SHP77 (cell line): ENCODE measurements around the gene RNF150.
A peak's percentile ranks its signal among the peaks of the same experiment; 100 is the strongest.
"Not testable (repeated sequence)": the region's sequence is repeated elsewhere in the genome, so short reads cannot be mapped to it uniquely, and the experiment has no call there.

Source experiments
- DNase-seq, 2 experiments: peaks; one replicate each; lab custom pipeline; 2025; lab: John Stamatoyannopoulos, UW

Gene RNF150

DNA sequence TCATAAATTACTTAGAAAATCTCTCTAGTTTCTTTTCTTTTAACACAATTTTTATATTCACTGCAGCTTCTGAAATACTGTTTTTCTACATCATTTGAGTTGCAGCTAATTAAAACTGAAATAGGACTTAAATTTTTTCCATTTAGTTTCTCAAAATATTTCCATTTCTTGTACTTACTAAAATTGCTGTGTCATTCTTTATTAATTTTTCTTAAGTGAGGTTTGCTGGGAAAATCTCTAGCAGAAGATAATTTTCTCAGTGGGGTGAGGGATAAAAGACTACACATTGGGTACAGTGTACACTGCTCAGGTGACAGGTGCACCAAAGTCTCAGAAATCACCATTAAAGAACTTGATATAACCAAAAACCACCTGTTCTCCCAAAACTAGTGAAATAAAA lies 57.7 kb downstream of the RNF150 start:
- no peak for DNase-seq

DNA sequence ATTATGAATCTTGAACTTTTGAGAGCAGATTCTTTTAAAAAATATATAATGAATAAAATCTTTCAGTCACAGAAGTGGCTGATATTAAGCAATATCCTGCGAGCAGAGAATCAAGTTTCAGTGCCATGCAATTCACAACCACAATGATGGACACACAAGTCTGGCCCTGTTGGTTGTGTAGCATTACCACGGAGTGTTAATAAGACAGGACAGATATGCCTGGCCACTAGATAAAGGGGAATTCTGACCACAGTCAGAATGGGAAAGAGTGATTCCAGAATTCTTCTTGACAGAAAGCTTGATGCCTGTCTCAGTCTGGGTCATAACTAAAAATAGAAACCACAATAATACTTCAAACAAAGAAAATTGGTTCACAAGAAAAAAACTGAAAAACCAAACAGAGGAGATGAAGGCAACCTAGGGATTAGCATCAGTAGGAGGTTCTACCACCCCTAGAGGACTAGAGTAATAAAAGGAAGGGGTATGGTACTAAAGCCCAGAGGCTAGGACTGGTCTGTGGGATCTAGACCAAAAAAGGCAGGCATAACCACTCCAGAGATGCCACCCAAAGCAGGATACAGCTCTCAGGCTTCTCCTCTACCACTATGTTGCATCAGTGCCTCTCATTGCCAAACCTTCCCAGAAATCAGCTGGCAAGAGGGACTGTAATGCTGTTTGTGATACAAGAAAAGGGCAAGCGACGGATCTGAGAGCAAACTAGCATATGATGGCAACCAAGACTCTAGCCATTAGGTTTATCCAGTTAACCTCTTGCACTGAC lies 59.0 kb downstream of the RNF150 start:
- no peak for DNase-seq

DNA sequence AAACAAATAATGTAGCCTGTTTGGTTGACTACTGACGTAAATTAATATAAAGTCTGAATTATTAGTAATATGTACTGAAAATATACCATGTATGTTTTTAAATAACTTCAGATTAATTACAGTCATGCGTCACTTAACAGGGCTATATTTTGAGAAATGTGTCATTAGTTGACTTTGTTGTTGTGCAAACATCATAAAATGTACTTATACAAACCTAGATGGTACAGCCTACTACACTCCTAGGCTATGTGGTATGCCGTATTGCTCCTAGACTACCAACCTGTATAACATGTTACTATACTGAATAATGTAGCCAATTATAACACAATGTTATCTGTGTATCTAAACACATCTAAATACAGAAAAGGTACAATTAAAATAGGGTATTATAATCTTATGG lies 66.6 kb downstream of the RNF150 start:
- DNase-seq, result no peak

DNA sequence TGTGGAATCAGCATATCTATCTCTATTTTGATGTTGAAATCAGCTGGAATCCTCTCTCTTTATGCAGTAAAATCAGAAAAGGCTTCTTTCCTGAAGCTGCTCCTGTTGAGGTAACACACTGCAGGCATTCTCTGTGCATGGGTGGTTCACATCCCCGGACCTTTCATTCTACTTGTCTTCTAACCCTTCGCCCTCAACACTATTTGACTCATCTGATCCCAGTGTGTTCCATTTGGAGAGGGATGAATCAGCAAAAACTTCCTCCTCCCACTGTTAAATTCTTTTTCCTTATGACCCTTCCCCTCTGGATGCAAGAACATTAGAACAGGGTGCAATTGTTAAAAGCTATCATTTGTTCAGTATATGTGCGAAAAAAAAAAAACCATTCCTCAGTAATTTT lies 67.4 kb downstream of the RNF150 start:
- DNase-seq, result no peak

DNA sequence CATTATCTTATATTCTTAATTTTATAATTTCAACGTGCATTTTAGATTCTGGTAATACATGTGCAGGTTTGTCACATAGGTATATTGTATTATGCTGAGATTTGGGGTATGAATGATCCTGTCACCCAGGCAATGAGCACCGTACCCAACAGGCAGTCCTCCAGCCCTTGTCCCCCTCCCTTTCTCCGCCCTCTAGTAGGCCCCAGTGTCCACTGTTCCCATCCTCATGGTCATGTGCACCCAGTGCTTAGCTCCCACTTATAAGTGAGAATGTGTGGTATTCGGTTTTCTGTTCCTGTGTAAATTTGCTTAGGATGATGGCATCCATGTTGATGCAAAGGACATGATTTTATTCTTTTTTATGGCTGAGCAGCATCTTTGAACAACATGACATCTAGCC lies 70.6 kb downstream of the RNF150 start:
- no peak for DNase-seq

DNA sequence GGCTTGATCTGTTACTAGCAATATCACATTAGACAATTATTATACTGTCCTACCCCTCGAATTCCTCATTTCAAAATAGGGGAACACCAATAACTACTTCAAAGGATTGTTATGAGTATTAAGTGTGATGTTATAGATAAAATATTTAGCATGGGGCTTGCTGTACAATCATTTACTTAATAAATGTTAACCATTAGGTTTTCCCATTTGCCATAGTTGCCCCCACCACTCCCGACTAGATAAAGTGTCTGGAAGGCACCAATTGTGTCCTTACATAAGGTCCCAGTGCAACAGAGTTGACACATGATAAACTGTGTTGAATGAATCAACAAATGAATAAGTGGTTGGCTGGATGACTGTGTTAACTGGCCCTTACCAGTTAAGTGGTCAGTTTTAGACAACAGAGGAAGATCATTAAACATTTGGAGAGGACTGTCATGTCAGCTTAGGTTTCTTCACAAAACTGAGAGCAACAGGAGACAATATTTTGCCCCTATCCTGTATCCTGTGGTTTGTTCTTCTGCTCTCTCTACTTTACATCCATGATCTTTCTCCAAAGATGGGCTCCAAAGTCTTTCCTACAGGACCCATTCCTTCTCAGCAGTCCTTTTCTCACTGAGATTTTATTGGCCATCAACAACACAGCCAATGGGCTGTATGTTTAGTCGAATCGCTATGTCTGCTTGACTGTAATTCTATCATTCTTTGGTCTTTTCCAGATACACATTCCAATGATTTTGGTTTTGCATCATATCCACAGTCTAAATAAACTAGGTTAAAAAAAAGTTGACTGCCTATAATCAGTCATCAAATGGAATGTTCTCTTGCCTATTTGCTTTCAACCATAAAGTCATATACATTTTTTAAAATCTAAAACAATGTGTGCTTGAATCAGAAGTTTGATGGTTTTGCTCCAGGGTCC lies 74.4 kb downstream of the RNF150 start:
- no peak for DNase-seq

DNA sequence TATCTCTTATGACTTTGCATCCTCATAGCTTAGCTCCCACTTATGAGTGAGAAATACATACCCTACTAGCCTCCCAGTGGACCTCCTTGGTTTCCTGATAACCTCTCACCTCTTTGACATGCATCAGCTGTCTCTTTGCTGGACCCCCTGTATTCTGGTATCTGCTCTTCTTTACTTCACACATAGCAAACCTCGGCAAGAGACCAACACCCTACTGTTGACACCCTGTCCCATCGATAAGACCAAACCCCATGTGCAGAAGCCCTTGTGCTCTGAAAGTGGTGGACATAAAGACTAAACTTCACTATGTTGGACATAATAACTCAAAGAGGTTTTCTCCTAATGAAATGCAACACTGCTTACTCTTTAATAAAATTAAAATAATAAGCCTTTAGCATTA lies 75.7 kb downstream of the RNF150 start:
- no peak for DNase-seq

DNA sequence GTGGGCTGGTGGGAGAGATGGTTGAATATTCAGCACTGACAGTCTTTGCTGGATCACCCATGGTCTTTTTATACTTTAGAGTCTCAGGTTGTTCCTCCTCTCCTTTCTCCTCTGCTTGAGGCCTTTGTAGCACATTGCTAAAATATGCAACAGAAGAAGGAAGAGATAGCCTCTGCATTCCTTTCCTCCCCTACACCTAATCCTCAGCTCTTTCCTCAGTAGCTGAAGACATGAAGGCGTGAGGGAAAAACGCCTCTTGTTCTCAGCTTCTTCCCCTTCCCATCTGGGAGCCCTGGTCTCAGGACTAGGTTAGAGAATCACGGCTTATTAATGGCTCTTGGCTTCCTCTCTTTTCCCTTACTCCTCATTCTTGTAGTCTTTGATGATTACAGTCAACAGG lies 76.8 kb downstream of the RNF150 start:
- DNase-seq, result no peak

DNA sequence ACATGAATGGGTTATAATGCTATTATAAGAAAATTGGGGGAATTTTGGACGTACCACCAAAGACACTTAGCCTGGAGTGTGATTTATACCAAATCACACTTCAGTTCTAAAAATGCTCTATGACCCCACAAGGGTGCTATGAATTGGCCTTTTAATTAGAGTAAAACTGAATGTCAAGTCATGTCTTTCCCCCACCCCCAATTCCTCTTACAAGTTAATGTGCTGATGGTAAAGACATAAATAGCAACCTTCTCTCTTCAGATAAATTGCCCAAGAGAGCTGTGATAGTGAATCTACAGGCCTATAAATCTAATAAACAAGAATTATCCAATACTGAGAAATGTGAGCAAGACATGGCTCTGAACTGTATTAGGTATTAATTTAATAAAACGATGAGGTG lies 78.8 kb downstream of the RNF150 start:
- no peak for DNase-seq

DNA sequence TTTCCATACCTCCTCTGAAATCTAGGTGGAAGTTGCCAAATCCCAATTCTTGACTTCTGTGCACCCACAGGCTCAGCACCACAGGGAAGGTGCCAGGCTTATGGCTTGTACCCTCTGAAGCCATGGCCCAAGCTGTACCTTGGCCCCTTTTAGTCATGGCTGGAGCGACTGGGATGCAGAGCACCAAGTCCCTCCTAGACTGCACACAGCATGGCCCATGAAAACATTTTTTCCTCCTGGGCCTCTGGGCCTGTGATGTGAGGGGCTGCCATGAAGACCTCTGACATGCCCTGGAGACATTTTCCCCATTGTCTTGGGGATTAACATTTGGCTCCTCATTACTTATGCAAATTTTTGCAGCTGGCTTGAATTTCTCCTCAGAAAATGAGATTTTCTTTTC lies 82.3 kb downstream of the RNF150 start:
- not testable (repeated sequence) for DNase-seq

DNA sequence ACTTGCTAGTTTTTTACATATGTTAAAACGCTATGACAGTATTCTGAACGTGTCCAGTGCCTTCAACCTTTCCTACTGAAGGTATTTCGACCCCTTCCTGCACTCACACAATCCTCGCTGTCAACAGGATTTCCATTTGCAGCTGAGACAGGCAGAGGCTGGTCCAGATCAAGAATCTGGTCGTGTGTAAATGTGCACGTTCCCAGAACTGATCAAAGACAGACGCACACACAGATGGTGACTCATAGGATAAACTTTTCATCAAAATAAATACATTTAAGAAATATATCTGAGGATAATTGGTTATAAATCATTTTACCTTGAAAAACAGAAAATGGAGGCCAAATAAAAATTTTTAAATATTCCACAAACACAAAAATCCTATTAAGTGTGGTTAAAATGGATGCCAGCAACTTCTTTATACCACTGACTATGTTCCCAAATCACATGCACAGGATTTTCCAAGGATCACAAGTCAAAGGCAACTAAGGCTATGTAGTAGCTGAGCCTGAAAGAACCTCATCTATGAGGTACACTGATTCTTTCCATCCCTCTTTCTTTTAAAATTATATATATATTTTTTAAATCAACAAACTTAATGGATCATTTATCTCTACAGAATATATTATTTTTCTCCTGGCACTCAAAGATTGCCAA lies 85.9 kb downstream of the RNF150 start:
- DNase-seq, result no peak

DNA sequence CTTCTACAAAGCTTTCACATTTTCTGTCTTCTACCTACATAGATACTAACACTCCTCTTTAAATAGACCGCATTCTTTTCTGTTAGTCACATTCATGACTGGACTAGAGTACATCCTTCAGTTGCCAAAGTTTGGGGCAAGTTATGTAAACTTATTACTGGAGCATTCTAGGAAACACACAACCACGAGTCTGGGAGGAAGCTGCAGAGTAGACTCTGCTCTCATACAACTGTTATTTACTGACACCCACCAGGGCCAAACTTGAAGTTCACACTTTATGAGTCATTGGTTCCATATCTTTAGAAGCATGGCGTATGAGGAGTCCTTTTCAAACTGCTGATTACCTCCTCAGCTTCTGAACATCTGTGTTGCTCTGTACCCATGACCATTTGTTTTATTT lies 87.0 kb downstream of the RNF150 start:
- no peak for DNase-seq

DNA sequence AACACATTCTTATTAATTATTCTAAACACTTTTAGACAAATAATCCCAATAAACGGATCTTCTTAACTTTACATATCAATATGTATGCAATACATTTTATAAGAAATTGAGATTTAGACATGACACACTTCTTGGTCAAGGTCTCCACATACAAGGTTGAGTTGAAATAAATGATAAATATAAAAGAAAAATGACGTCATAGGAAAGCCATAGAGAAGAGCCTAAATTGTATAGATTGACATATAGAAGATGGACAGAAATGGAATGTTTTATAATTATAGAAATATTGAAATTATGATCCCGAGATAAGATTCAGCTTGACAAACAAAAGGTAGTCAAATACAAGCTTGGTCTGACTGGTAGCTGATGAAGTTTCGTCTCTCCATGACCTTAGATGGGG lies 87.4 kb downstream of the RNF150 start:
- no peak for DNase-seq

DNA sequence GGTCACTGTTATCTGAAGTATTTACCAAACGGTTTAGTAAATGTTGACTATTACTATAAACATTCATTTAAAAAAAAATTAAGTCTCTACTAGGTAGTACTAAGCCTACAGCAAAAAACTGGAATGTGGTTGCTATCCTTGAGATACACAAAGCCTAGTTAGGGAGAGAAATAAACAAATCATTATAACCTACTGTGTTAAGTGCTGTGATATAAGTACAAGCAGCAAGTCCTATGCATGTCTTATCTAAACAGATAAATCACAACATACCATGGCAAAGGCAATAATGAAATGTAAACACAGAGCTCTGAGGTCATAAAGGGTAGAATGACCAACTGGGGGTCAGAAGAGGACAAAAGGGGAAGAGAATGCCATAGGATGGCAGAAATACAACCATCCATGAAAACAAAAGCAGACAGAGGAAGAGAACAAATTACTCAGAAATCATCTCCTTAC lies 92.2 kb downstream of the RNF150 start:
- peak in 1 of 2 experiments; percentile 15 for DNase-seq

DNA sequence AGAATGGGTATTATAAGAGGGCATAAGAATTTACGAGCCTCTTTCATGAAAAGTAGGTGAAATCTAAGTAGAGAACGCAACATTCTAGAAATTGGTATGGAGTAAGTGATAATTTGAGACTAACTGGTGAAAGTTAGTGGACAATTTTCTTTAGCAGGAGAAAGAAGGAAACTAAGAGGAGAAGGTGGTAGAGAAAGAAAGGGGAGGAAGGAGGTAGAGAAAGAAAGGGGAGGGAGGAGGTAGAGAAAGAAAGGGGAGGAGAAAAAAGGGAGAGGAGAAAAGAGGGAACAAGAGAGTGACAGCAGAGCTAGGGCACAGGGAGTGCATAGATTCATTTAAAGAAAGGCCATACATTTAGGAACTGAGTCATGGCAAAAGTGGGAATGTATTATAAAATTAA lies 94.1 kb downstream of the RNF150 start:
- no peak for DNase-seq

DNA sequence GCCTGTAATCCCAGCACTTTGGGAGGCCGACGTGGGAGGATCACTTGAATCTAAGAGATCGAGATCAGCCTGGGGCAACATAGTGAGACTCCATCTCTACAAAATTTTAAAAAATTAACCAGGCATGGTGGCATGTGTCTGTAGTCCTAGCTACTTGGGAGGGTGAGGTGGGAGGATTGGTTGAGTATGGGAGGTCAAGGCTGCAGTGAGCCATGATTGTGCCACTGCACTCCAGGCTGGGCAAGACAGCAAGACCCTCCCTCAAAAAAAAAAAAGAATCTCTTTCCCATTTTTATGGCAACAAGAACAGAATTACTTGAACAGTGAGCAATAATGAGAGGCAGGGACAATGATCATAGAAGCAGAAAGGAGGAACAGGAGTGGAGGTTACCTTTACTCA lies 94.8 kb downstream of the RNF150 start:
- no peak for DNase-seq

DNA sequence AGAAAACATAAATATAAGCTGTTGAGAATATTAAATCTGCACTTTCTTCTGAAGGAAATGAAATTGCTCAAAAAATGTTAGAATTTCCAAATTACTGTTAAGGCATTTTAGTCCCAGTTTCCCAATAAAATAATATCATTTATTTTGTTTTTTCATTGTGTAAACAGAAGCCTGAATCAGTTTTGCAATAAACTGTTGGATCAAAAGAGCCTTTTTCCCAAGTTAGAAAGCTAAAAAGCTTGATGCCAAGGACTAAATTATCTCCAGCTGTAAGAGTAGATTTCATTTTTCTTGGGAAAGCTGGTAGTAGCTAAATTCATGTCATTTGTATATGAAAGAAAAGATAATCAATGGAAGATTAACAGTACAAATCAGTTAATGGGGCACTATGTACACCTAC lies 95.8 kb downstream of the RNF150 start:
- DNase-seq, result no peak

DNA sequence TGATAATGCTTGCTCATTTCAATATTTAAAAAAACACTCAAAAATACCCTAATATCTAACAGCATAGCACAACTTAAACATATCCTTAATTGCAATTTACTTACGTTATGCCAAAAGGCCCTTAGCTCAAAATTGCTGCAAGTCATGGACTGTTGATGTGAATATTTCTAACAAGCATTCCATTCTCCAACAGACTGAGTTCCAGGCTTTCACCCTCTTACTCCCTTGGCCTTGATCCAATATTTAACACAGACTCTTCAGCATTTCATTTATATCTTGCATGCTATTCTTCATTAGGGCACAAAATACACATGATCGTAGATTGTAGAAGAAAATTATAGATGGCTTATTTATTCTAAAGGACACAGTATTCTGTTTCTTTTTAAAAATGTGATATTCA lies 96.5 kb downstream of the RNF150 start:
- DNase-seq, result no peak

DNA sequence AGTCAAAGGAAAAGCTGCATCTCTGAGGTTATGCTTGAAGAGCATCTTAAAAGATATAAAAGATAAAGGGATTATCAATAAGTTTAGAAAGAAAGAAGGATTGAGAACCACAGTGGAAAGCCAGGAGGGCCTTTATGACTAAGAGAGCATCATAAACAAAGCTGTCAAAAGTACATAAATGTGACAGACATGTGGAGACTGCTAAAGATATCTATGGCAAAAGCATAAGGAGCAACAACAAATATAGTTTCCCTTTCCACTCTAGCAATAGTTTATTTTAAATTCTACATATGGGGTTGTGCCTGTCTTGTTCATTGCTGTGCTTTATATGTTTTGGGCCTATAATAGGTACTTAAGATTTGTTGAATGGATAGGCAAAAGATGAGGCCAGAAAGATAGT lies 97.3 kb downstream of the RNF150 start:
- DNase-seq, result no peak

DNA sequence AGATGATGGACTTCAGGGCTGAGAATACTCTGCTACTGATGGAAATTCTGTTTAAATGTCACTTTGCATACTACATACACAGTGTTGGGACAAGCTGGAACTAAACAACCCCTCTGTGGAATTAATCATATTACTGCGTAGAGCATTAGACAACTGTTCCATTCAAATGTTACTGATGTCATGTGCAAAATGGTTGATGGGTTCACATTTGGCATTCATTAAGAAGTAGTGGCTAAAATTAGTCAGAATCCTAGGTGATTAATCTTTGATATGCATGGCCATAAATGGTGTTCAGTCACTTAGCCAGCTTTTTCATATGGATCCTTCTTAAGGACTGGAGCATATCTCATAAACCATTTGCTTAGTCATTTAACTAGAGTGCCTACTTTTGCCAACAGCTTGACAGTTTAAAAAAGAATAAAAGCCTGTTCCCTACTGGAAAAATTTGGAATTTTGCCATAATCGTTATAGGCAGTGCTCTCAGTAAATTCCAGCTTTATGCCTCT lies 105.2 kb downstream of the RNF150 start:
- no peak for DNase-seq

DNA sequence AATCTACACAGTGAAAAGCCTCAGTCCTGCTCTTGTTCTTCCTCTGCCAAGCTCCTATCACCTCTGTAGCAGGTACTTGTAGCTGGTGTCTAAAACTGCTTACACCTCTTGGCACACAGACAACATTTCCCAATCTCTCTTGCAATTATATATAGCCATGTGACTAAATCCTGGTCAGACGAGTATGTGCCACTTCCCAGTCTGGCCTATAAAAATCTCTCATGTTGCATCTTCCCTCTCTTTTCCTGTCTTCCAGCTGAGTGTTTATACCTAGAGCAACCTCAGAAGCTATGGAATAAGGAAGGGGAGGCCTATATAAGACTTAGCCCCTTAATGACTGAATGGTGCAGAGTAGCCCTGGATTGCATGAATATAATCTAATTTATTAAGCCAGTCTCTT lies 105.8 kb downstream of the RNF150 start:
- DNase-seq, result peak in 1 of 2 experiments; percentile 3

DNA sequence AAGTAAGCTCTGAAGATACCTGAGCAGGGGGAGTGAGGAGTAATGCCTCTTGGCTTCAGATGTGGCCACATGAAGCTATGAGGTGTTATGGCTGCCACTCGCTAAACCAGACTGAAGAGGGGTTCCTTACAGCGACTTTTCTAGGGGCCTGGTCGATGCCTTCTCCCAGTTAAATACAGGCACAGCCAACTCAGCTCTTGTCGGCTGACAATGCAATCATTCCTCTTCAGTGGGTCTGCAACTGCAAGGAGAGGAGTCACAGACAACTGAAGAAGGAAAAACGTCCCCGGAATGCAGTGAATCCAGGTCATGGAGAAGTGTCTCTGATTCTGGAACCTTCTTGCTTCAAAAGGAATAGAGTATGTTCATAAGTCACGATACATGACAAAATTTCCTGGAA lies 106.4 kb downstream of the RNF150 start:
- no peak for DNase-seq

DNA sequence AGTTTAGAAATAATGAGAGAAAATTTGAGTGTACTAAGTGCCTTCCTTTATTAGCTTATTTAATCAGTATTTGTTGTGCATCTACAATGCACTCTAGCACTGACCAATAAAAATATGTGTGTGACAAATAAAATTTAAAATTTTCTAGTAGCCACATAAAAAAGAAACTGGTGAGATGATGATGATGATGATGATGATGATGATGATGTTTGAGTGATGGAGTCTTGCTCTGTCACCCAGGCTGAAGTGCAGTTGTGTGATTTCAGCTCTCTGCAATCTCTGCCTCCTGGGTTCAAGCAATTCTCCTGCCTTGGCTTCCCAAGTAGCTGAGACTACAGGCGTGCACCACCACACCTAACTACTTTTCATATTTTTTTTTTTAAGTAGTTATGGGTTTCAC lies 110.2 kb downstream of the RNF150 start:
- DNase-seq, result no peak
